C4-2B (cell line): Measurements from ENCODE around the gene ZNF701.

Experiments
- CTCF ChIP-seq: fragments of 450-650 bp; conservative IDR thresholded peaks from 2 replicates; pipeline ENCODE4 v1.5.1; 2017; ENCODE audit warnings: mild to moderate bottlenecking
- ZFX ChIP-seq: fragments of 450-650 bp; IDR thresholded peaks from 2 replicates; pipeline ENCODE4 v1.6.1; 2017

- TF ChIP-seq CTCF (no peak), ZFX (no peak)
These were observed 65.9 kb downstream of the ZNF701 start for GRCh38 chr19:52635786-52636570.
